Activated naive CD8-positive, alpha-beta T cell treated with anti-CD3 and anti-CD28 coated beads, Interleukin-2, amount 50 U/mL, for 16 hours (primary cell): ENCODE data around the gene TMEM239.

Experiments used
- DNase-seq: peaks from one replicate; pipeline ENCODE4 v3.0.0-alpha.2; 2020; ENCODE audit warnings: low read depth, low spot score

The TMEM239 gene

GRCh38 chr20:2849529-2849928 lies 33.4 kb downstream of the TMEM239 start:
- DNase-seq: no peak

- DNase-seq: no peak
These were observed 34.9 kb downstream of the TMEM239 start for GRCh38 chr20:2851086-2851485.

- DNase-seq: no peak
These were observed 42.4 kb downstream of the TMEM239 start for GRCh38 chr20:2858591-2858990.

GRCh38 chr20:2859330-2860121 lies 43.4 kb downstream of the TMEM239 start:
- DNase-seq: no peak

GRCh38 chr20:2864626-2865025 lies 48.5 kb downstream of the TMEM239 start:
- no peak for DNase-seq

GRCh38 chr20:2865101-2865500 lies 48.9 kb downstream of the TMEM239 start:
- DNase-seq: no peak

GRCh38 chr20:2865630-2866029 lies 49.5 kb downstream of the TMEM239 start:
- DNase-seq: peak; percentile 33

GRCh38 chr20:2866236-2866635 lies 50.1 kb downstream of the TMEM239 start:
- DNase-seq: no peak

- DNase-seq: no peak
These were observed 51.1 kb downstream of the TMEM239 start for GRCh38 chr20:2867081-2867864.
